A549 (cell line): ENCODE data around the gene CADPS2. TPM values are rescaled to one million over a fixed set of nuclear protein-coding genes. Genes with fewer than 3 reads are reported as not detected.

Experiments used
- ATAC-seq, 2 experiments: fragments of 200-7000 bp in 1 of 2; fragments of >200 bp in 1 of 2; cut with Nextera tagmentation in 1 of 2; cut with Tn5 transposase in 1 of 2; 3 replicates each; pipeline versions ENCODE4 v1.8.0 to v1.9.1; 2018 to 2020; ENCODE audit warnings: mild to moderate bottlenecking in 1 of 2, moderate library complexity in 1 of 2
- CTCF ChIA-PET: fragments of 300-600 bp; sonication (Branson Sonifier 250); formaldehyde crosslinking; extraction: SDS; loops from one replicate; lab custom pipeline; 2021; ENCODE audit warnings: antibody characterized with exemption, inconsistent platforms; lab: Yijun Ruan, JAX
- POLR2A ChIA-PET: fragments of 350-600 bp; formaldehyde crosslinking; extraction: SDS; loops from one replicate; lab custom pipeline; 2021; ENCODE audit warnings: antibody characterized with exemption, inconsistent platforms; lab: Yijun Ruan, JAX
- DNase-seq, 2 experiments: peaks; one replicate each; pipeline versions ENCODE4 v3.0.0 to v3.0.0-alpha.2; 2011 to 2016; ENCODE audit warnings: low read depth in 1 of 2, low spot score in 1 of 2
- FAIRE-seq: peaks from 2 replicates; lab custom pipeline; 2011; peaks lifted over from hg19 to GRCh38; lab: Jason Lieb, UNC
- H3K27ac ChIP-seq, 2 experiments: fragments of >200 bp; sonication (Bioruptor Twin); formaldehyde crosslinking; 3 replicates each; pipeline ENCODE4 v1.5.1; 2016 to 2017
- H3K4me1 ChIP-seq: fragments of >200 bp; sonication (Bioruptor Twin); formaldehyde crosslinking; 3 replicates; pipeline ENCODE4 v1.6.1; 2016
- H3K4me2 ChIP-seq: fragments of >200 bp; sonication (Bioruptor Twin); formaldehyde crosslinking; 3 replicates; pipeline ENCODE4 v1.6.1; 2016
- H3K4me3 ChIP-seq: fragments of >200 bp; sonication (Bioruptor Twin); formaldehyde crosslinking; 3 replicates; pipeline ENCODE4 v1.5.1; 2016
- H3K9me3 ChIP-seq: fragments of >200 bp; sonication (Bioruptor Twin); formaldehyde crosslinking; 3 replicates; pipeline ENCODE4 v1.6.1; 2016
- CBX8 ChIP-seq: fragments of 200-600 bp; sonication (generic); IDR thresholded peaks from 2 replicates; pipeline ENCODE4 v1.6.1; 2016
- CHD4 ChIP-seq: fragments of 200-600 bp; sonication (generic); IDR thresholded peaks from 2 replicates; pipeline ENCODE4 v1.6.1; 2016; ENCODE audit warnings: antibody characterized with exemption, mild to moderate bottlenecking, borderline replicate concordance
- CTCF ChIP-seq: fragments of >200 bp; sonication (Bioruptor Twin); formaldehyde crosslinking; IDR thresholded peaks from 3 replicates; pipeline ENCODE4 v1.5.1; 2016
- EHF ChIP-seq: fragments of 250-450 bp; sonication (Bioruptor Pico); IDR thresholded peaks from 2 replicates; pipeline ENCODE4 v1.5.0; 2020; ENCODE audit warnings: mild to moderate bottlenecking
- GATA3 ChIP-seq: IDR thresholded peaks from 2 replicates; pipeline ENCODE4 v1.6.1; 2012; ENCODE audit warnings: borderline replicate concordance
- HOXB13 ChIP-seq: fragments of 250-450 bp; sonication (Bioruptor Pico); IDR thresholded peaks from 2 replicates; pipeline ENCODE4 v1.5.0; 2020; ENCODE audit warnings: low read depth, mild to moderate bottlenecking, moderate library complexity
- MAX ChIP-seq: IDR thresholded peaks from 2 replicates; pipeline ENCODE4 v1.6.1; 2012
- NR3C1 ChIP-seq: fragments of >200 bp; sonication (Bioruptor Twin); formaldehyde crosslinking; IDR thresholded peaks from 3 replicates; pipeline ENCODE4 v1.6.1; 2017
- POLR2AphosphoS2 ChIP-seq: conservative IDR thresholded peaks from 2 replicates; pipeline ENCODE4 v1.6.1; 2012; ENCODE audit warnings: low read length, improper control_type of control experiment, inconsistent platforms
- RAD21 ChIP-seq, 2 experiments: fragments of >200 bp in 1 of 2; sonication (Bioruptor Twin) in 1 of 2; formaldehyde crosslinking in 1 of 2; IDR thresholded peaks in 1 of 2; conservative IDR thresholded peaks in 1 of 2; 2 replicates in 1 of 2; 3 replicates in 1 of 2; pipeline ENCODE4 v1.6.1; 2012 to 2018; ENCODE audit warnings: inconsistent platforms in 1 of 2
- RARB ChIP-seq: fragments of 250-450 bp; sonication (Bioruptor Pico); IDR thresholded peaks from 2 replicates; pipeline ENCODE4 v1.8.0; 2021; ENCODE audit warnings: mild to moderate bottlenecking, moderate library complexity
- RNF2 ChIP-seq: fragments of 200-600 bp; sonication (generic); IDR thresholded peaks from 2 replicates; pipeline ENCODE4 v1.6.1; 2016; ENCODE audit warnings: low read depth, mild to moderate bottlenecking, antibody characterized with exemption, moderate library complexity, borderline replicate concordance
- TFCP2L1 ChIP-seq: fragments of 250-450 bp; sonication (Bioruptor Pico); IDR thresholded peaks from 2 replicates; pipeline ENCODE4 v1.5.0; 2021; ENCODE audit warnings: mild to moderate bottlenecking
- ZFP36 ChIP-seq: fragments of 450-650 bp; IDR thresholded peaks from 2 replicates; pipeline ENCODE4 v1.6.1; 2014; ENCODE audit warnings: borderline replicate concordance; ENCODE audit not compliant: partially characterized antibody
- ZNF302 ChIP-seq: fragments of 250-450 bp; sonication (Bioruptor Pico); IDR thresholded peaks from 2 replicates; pipeline ENCODE4 v1.9.0; 2021; ENCODE audit warnings: inconsistent platforms, mild to moderate bottlenecking, moderate library complexity
- WGBS: methylation state at CpG from one replicate; pipeline ENCODE4 v1.1.6; 2017; ENCODE audit errors: missing lambda C conversion rate; 5-methylcytosine and 5-hydroxymethylcytosine counted together
- polyA minus RNA-seq: library from RNA; depleted of rRNA, polyadenylated mRNA; stranded (reverse); fragments of >200 nt; gene quantifications from 2 replicates; pipeline ENCODE4 v1.2.3, GENCODE V29; 2011; rRNA and poly(A)+ RNA removed
- polyA plus RNA-seq, 4 experiments: library from polyadenylated mRNA; depleted of rRNA in 3 of 4; stranded (reverse); fragments of >200 nt; fragmentation: RNase III in 1 of 4; extraction: RNeasy Plus Mini Kit Qiagen cat#74134 plus additional on column Dnase treatment in 1 of 4; gene quantifications; 2 replicates in 3 of 4; 3 replicates in 1 of 4; pipeline ENCODE4 v1.2.3, GENCODE V29; 2011 to 2017
- TF ChIP-seq, protein P1 (sequence below): IDR thresholded peaks from 2 replicates; pipeline ENCODE4 v1.6.1; 2012; ENCODE audit warnings: low read depth, borderline replicate concordance
- TF ChIP-seq, protein P2 (sequence below): fragments of 250-450 bp; sonication (Bioruptor Pico); IDR thresholded peaks from 2 replicates; pipeline ENCODE4 v1.5.0; 2021; ENCODE audit warnings: mild to moderate bottlenecking, moderate library complexity, borderline replicate concordance
- TF ChIP-seq, protein P3 (sequence below): IDR thresholded peaks from 2 replicates; pipeline ENCODE4 v1.6.1; 2012
- TF ChIP-seq, protein P4 (sequence below): fragments of >200 bp; sonication (Bioruptor Twin); formaldehyde crosslinking; IDR thresholded peaks from 3 replicates; pipeline ENCODE4 v1.6.1; 2016

Gene CADPS2
- polyA plus RNA-seq (2011; rRNA removed): 0.10 and 0.13 TPM in 2 replicates
- polyA plus RNA-seq (2012; cell fraction: cytosol; rRNA removed): 0.01 TPM in 2 replicates
- polyA plus RNA-seq (2012; cell fraction: nucleus; rRNA removed): 0.01 TPM in 1 of 2 replicates, not detected in the other
- polyA plus RNA-seq (2017; fragmentation: RNase III; extraction: RNeasy Plus Mini Kit Qiagen cat#74134 plus additional on column Dnase treatment): 0.04 to 0.07 TPM (median 0.05 TPM) in 3 replicates
- 0.08 and 0.10 TPM in 2 replicates for polyA minus RNA-seq

- WGBS: 2% methylated on average over 45 of the region's 73 CpGs
- ChIA-PET CTCF (interaction anchor here (0.6 kb wide), 1 partner anchor 95 kb away, joined by 3 read pairs; no protein-coding TSS in a partner anchor), POLR2A (no interaction called here)
- Histone ChIP-seq H3K4me3 (peak within 1 kb of the TSS; percentile 64), H3K9me3 (no peaks in the 10 kb centered on the region), H3K4me1 (peaks cover 7% of the 10 kb centered on the region; the same call in 1 of the 3 replicates), H3K27ac (peak within 1 kb of the TSS; percentile 13 to 75; a peak in 4 of 6 replicates), H3K4me2 (peak within 1 kb of the TSS; percentile 98)
- FAIRE-seq (no peak), ATAC-seq (peak; percentile 85 to 90), DNase-seq (peak; percentile 50 to 73)
- TF ChIP-seq GATA3 (no peak), MAX (peak; percentile 76)
- TF ChIP-seq, protein P1, sequence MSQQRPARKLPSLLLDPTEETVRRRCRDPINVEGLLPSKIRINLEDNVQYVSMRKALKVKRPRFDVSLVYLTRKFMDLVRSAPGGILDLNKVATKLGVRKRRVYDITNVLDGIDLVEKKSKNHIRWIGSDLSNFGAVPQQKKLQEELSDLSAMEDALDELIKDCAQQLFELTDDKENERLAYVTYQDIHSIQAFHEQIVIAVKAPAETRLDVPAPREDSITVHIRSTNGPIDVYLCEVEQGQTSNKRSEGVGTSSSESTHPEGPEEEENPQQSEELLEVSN: peak; percentile 82; the same call in 1 of the 2 replicates
Observed at GRCh38 chr7:122886357-122887081, at the start of gene CADPS2. Gene CADPS2, minus strand, starts transcription at chr7:122886460. Its CDS starts 123 bp downstream, at chr7:122886337.

DNA sequence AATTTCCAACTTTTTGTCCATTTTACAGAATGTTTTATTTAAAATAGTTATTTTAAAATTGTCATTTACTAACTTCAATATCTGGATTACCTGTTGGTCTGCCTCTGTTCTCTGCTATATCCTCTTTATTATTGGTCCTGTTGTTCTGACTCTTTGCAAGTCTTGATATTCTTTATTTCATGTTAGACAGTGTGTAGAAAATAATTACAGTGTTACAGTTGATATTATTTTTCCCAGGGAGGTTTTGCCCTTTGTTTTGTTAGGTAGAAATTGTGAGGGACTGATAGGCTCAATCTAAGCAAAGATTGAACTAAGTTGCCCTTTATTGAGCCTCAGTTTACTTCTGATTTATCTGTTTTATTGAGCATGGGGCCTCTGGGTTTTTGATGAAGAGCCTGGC, 49.4 kb upstream of the CADPS2 start:
- Histone ChIP-seq H3K4me1 (no peaks in the 10 kb centered on the region), H3K9me3 (no peaks in the 10 kb centered on the region), H3K4me3 (no peak overlapping the region), H3K27ac (no peak overlapping the region), H3K4me2 (no peak overlapping the region)
- no peak for FAIRE-seq
- ChIA-PET POLR2A (no interaction called here), CTCF (no interaction called here)
- no peak for ATAC-seq
- no peak for DNase-seq
- TF ChIP-seq NR3C1 (no peak), RARB (CRISPR knock-in tag) (no peak), HOXB13 (CRISPR knock-in tag) (no peak), CHD4 (no peak), RAD21 (conservative IDR thresholded peaks at IDR 0.05 in 1 of 2, IDR thresholded peaks at IDR 0.05 in 1 of 2) (no peak), RNF2 (no peak), ZFP36 (no peak), ZNF302 (CRISPR knock-in tag) (no peak), TFCP2L1 (CRISPR knock-in tag) (no peak), CTCF (no peak), CBX8 (no peak), GATA3 (no peak), POLR2AphosphoS2 (no peak), EHF (CRISPR knock-in tag) (no peak)
- TF ChIP-seq, protein P1: no peak
- TF ChIP-seq, protein P2, sequence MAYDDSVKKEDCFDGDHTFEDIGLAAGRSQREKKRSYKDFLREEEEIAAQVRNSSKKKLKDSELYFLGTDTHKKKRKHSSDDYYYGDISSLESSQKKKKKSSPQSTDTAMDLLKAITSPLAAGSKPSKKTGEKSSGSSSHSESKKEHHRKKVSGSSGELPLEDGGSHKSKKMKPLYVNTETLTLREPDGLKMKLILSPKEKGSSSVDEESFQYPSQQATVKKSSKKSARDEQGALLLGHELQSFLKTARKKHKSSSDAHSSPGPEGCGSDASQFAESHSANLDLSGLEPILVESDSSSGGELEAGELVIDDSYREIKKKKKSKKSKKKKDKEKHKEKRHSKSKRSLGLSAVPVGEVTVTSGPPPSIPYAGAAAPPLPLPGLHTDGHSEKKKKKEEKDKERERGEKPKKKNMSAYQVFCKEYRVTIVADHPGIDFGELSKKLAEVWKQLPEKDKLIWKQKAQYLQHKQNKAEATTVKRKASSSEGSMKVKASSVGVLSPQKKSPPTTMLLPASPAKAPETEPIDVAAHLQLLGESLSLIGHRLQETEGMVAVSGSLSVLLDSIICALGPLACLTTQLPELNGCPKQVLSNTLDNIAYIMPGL (CRISPR knock-in tag): no peak
- TF ChIP-seq, protein P3, sequence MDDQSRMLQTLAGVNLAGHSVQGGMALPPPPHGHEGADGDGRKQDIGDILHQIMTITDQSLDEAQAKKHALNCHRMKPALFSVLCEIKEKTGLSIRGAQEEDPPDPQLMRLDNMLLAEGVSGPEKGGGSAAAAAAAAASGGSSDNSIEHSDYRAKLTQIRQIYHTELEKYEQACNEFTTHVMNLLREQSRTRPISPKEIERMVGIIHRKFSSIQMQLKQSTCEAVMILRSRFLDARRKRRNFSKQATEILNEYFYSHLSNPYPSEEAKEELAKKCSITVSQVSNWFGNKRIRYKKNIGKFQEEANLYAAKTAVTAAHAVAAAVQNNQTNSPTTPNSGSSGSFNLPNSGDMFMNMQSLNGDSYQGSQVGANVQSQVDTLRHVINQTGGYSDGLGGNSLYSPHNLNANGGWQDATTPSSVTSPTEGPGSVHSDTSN: no peak
- TF ChIP-seq, protein P4, sequence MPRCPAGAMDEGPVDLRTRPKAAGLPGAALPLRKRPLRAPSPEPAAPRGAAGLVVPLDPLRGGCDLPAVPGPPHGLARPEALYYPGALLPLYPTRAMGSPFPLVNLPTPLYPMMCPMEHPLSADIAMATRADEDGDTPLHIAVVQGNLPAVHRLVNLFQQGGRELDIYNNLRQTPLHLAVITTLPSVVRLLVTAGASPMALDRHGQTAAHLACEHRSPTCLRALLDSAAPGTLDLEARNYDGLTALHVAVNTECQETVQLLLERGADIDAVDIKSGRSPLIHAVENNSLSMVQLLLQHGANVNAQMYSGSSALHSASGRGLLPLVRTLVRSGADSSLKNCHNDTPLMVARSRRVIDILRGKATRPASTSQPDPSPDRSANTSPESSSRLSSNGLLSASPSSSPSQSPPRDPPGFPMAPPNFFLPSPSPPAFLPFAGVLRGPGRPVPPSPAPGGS: no peak
